Measurements from ENCODE around the gene TTI1. TPM values are rescaled to one million over a fixed set of nuclear protein-coding genes. Genes with fewer than 3 reads are reported as not detected.

TTI1 gene
- total and polyA plus RNA-seq, 9 of the 15 experiments (the other 6 are each of a cell fraction or from before 2014, with no cell fraction given): 9.8 to 55.1 (median 39.4) TPM

GRCh38 chr20:38033330-38034107 lies at the start of gene TTI1, which contains the start of gene RPRD1B (continued):
- peak; percentile 99 for TF ChIP-seq GABPA (tag; conservative IDR thresholded peaks at IDR 0.05; ENCODE audit: low read depth)
- no peak for TF ChIP-seq POU5F1 (IDR thresholded peaks at IDR 0.05; ENCODE audit: borderline replicate concordance, low read depth, low read length, partially characterized antibody)
- TF ChIP-seq PCBP1 (IDR thresholded peaks at IDR 0.05; ENCODE audit: low read depth, low read length, poor library complexity, severe bottlenecking): peak; percentile 97
- peak; percentile 79 to 94 (median 93) for TF ChIP-seq YY1 (IDR thresholded peaks at IDR 0.05; ENCODE audit: borderline replicate concordance in 1 of 3, control insufficient read depth in 1 of 3, extremely low read depth in 1 of 3, insufficient read depth in 3 of 3, insufficient read length in 1 of 3, insufficient replicate concordance in 2 of 3, low read depth in 1 of 3, low read length in 2 of 3)
- TF ChIP-seq KAT8 (IDR thresholded peaks at IDR 0.05; ENCODE audit: low read depth): 0 out of 2 replicates have a peak, but pooled peaks have one; percentile 40
- peak; percentile 59; the same call in 1 of the 2 replicates for TF ChIP-seq KHSRP (IDR thresholded peaks at IDR 0.05)
- TF ChIP-seq, protein P1, sequence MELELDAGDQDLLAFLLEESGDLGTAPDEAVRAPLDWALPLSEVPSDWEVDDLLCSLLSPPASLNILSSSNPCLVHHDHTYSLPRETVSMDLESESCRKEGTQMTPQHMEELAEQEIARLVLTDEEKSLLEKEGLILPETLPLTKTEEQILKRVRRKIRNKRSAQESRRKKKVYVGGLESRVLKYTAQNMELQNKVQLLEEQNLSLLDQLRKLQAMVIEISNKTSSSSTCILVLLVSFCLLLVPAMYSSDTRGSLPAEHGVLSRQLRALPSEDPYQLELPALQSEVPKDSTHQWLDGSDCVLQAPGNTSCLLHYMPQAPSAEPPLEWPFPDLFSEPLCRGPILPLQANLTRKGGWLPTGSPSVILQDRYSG (tag; conservative IDR thresholded peaks at IDR 0.05; ENCODE audit: low read depth): peak; percentile 5; the same call in 1 of the 2 replicates
- peak; percentile 88 for TF ChIP-seq PHF20 (IDR thresholded peaks at IDR 0.05; ENCODE audit: partially characterized antibody)
- peak; percentile 83; the same call in 1 of the 2 replicates for TF ChIP-seq THAP7 (CRISPR knock-in tag; IDR thresholded peaks at IDR 0.05)
- TF ChIP-seq, protein P2, sequence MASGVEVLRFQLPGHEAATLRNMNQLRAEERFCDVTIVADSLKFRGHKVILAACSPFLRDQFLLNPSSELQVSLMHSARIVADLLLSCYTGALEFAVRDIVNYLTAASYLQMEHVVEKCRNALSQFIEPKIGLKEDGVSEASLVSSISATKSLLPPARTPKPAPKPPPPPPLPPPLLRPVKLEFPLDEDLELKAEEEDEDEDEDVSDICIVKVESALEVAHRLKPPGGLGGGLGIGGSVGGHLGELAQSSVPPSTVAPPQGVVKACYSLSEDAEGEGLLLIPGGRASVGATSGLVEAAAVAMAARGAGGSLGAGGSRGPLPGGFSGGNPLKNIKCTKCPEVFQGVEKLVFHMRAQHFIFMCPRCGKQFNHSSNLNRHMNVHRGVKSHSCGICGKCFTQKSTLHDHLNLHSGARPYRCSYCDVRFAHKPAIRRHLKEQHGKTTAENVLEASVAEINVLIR (CRISPR knock-in tag; IDR thresholded peaks at IDR 0.05): peak; percentile 96
- no peak for TF ChIP-seq WHSC1 (IDR thresholded peaks at IDR 0.05; ENCODE audit: low read length)
- TF ChIP-seq KDM5B (IDR thresholded peaks at IDR 0.05; ENCODE audit: insufficient replicate concordance, low read depth, low read length): peak; percentile 38
- peak; percentile 38 for TF ChIP-seq CHD1 (IDR thresholded peaks at IDR 0.05; ENCODE audit: low read length)
- peak; percentile 76 for TF ChIP-seq ARID4B (CRISPR knock-in tag; IDR thresholded peaks at IDR 0.05)
- 0 out of 2 replicates have a peak, but pooled peaks have one; percentile 57 for TF ChIP-seq ZNF232 (CRISPR knock-in tag; IDR thresholded peaks at IDR 0.05)
